HCT116 (cell line): ENCODE results near the gene FMOD. TPM values are rescaled to one million over a fixed set of nuclear protein-coding genes. Genes with fewer than 3 reads are reported as not detected.

Experiments used
- ATAC-seq: fragments of 200-7000 bp; cut with Tn5 transposase; 2 replicates; pipeline ENCODE4 v1.9.1; 2020; ENCODE audit warnings: mild to moderate bottlenecking, moderate library complexity
- BruUV-seq: library from RNA; stranded (reverse); fragments of 400-500 nt; replicated peaks from 2 replicates; lab custom pipeline; 2021; lab: Mats Ljungman, UMichigan
- CTCF ChIA-PET: fragments of 300-600 bp; sonication (Branson Sonifier 250); formaldehyde crosslinking; loops from one replicate; lab custom pipeline; 2021; ENCODE audit warnings: antibody characterized with exemption; lab: Charles Lee
- POLR2A ChIA-PET: fragments of 300-600, 350-600 bp; sonication (Branson Sonifier 250); formaldehyde crosslinking; loops from one replicate; lab custom pipeline; 2021; ENCODE audit warnings: antibody characterized with exemption; lab: Charles Lee
- RAD21 ChIA-PET, 2 experiments: fragments of 300-600 bp; sonication (Branson Sonifier 250); formaldehyde crosslinking; loops; one replicate each; lab custom pipeline; 2023; ENCODE audit warnings: low total read pairs in 2 of 2; ENCODE audit not compliant: uncharacterized antibody in 2 of 2, unreplicated experiment in 2 of 2, low non-redundant PET in 1 of 2; lab: Charles Lee
- DNase-seq: peaks from one replicate; pipeline ENCODE4 v3.0.0-alpha.2; 2010; ENCODE audit warnings: low read depth, low spot score
- H2AFZ ChIP-seq: fragments of 200-600 bp; shearing (Covaris generic), sonication (generic); 2 replicates; pipeline ENCODE4 v1.6.1; 2017; ENCODE audit warnings: low read depth, mixed run types, mixed read lengths, antibody characterized with exemption, low read length; ENCODE audit not compliant: poor library complexity, severe bottlenecking
- H3K27ac ChIP-seq: 2 replicates; pipeline ENCODE4 v1.5.1; 2012; ENCODE audit warnings: low read depth, low read length
- H3K27me3 ChIP-seq: fragments of 200-600 bp; sonication (generic); 2 replicates; pipeline ENCODE4 v1.6.1; 2016; ENCODE audit warnings: mixed run types, low read length, mixed read lengths; ENCODE audit not compliant: insufficient read depth
- H3K36me3 ChIP-seq, 2 experiments: fragments of 200-500 bp in 1 of 2; fragments of 200-600 bp in 1 of 2; sonication (Bioruptor generic) in 1 of 2; sonication (generic) in 1 of 2; 2 replicates each; pipeline versions ENCODE4 v1.5.1 to v1.6.1; 2014 to 2016; ENCODE audit warnings: low read length in 2 of 2, inconsistent platforms in 1 of 2, mixed read lengths in 1 of 2, mixed run types in 1 of 2; ENCODE audit not compliant: insufficient read depth in 2 of 2, control insufficient read depth in 1 of 2
- H3K4me1 ChIP-seq, 2 experiments: fragments of 200-600 bp in 1 of 2; sonication (generic) in 1 of 2; 2 replicates each; pipeline versions ENCODE4 v1.5.1 to v1.6.1; 2012 to 2017; ENCODE audit warnings: low read length in 2 of 2, inconsistent platforms in 1 of 2, mild to moderate bottlenecking in 1 of 2, mixed read lengths in 1 of 2, mixed run types in 1 of 2, moderate library complexity in 1 of 2; ENCODE audit not compliant: insufficient read depth in 2 of 2, control insufficient read depth in 1 of 2
- H3K4me2 ChIP-seq: fragments of 200-600 bp; sonication (generic); 2 replicates; pipeline ENCODE4 v1.6.1; 2017; ENCODE audit warnings: mixed run types, low read length, mixed read lengths
- H3K4me3 ChIP-seq, 2 experiments: fragments of 200-600 bp in 1 of 2; sonication (generic) in 1 of 2; replicated peaks in 1 of 2; 2 replicates each; pipeline ENCODE4 v1.5.1; 2011 to 2016; ENCODE audit warnings: low read length in 2 of 2, control low read depth in 1 of 2, low read depth in 1 of 2, mild to moderate bottlenecking in 1 of 2, mixed read lengths in 1 of 2, mixed run types in 1 of 2
- H3K79me2 ChIP-seq: fragments of 200-600 bp; sonication (generic); 2 replicates; pipeline ENCODE4 v1.6.1; 2017; ENCODE audit warnings: mild to moderate bottlenecking, mixed run types, low read length, moderate library complexity, mixed read lengths; ENCODE audit not compliant: insufficient read depth
- H3K9ac ChIP-seq: fragments of 200-600 bp; sonication (generic); 2 replicates; pipeline ENCODE4 v1.6.1; 2016; ENCODE audit warnings: low read length, mixed read lengths
- H3K9me2 ChIP-seq: fragments of 200-600 bp; sonication (generic), shearing (Covaris generic); 2 replicates; pipeline ENCODE4 v1.6.1; 2017; ENCODE audit warnings: mixed run types, mild to moderate bottlenecking, moderate library complexity; ENCODE audit not compliant: insufficient read depth
- H3K9me3 ChIP-seq, 2 experiments: fragments of 200-500 bp in 1 of 2; fragments of 200-600 bp in 1 of 2; sonication (Bioruptor generic) in 1 of 2; sonication (generic) in 1 of 2; 2 replicates each; pipeline ENCODE4 v1.6.1; 2014 to 2017; ENCODE audit warnings: low read length in 2 of 2, mixed read lengths in 2 of 2, inconsistent platforms in 1 of 2, low read depth in 1 of 2, mild to moderate bottlenecking in 1 of 2, mixed run types in 1 of 2, moderate library complexity in 1 of 2; ENCODE audit not compliant: control insufficient read depth in 1 of 2, insufficient read depth in 1 of 2
- H4K20me1 ChIP-seq: fragments of 200-600 bp; sonication (generic), shearing (Covaris generic); 2 replicates; pipeline ENCODE4 v1.6.1; 2017; ENCODE audit warnings: mixed run types, mild to moderate bottlenecking, moderate library complexity; ENCODE audit not compliant: insufficient read depth
- CEBPB ChIP-seq: IDR thresholded peaks from 2 replicates; pipeline ENCODE4 v1.6.1; 2012; ENCODE audit warnings: low read depth
- EGR1 ChIP-seq: IDR thresholded peaks from 2 replicates; pipeline ENCODE4 v1.6.1; 2012; ENCODE audit warnings: low read depth
- EZH2 ChIP-seq: fragments of 200-600 bp; sonication (generic); IDR thresholded peaks from 2 replicates; pipeline ENCODE4 v1.6.1; 2017; ENCODE audit warnings: antibody characterized with exemption, mixed run types
- JUND ChIP-seq: IDR thresholded peaks from 2 replicates; pipeline ENCODE4 v1.6.1; 2012
- POLR2A ChIP-seq: IDR thresholded peaks from 2 replicates; pipeline ENCODE4 v1.7.0; 2011; ENCODE audit warnings: borderline replicate concordance; ENCODE audit not compliant: insufficient read depth, insufficient read length; ENCODE audit errors: extremely low read depth
- POLR2AphosphoS5 ChIP-seq: IDR thresholded peaks from 2 replicates; pipeline ENCODE4 v1.6.1; 2011; ENCODE audit warnings: mild to moderate bottlenecking, low read depth, low read length, moderate library complexity
- SIN3A ChIP-seq: IDR thresholded peaks from 2 replicates; pipeline ENCODE4 v1.6.1; 2012; ENCODE audit warnings: low read depth
- SP1 ChIP-seq: IDR thresholded peaks from 2 replicates; pipeline ENCODE4 v1.6.1; 2012; ENCODE audit warnings: low read depth
- SRF ChIP-seq: IDR thresholded peaks from 2 replicates; pipeline ENCODE4 v1.6.1; 2012; ENCODE audit warnings: low read depth
- TCF7L2 ChIP-seq: IDR thresholded peaks from 2 replicates; pipeline ENCODE4 v1.7.0; 2011; ENCODE audit warnings: borderline replicate concordance, inconsistent platforms; ENCODE audit not compliant: insufficient read depth, insufficient read length; ENCODE audit errors: extremely low read depth
- ZFX ChIP-seq: fragments of 450-650 bp; IDR thresholded peaks from 2 replicates; pipeline ENCODE4 v1.6.1; 2017
- ZNF274 ChIP-seq: fragments of 200-500 bp; sonication (Bioruptor generic); IDR thresholded peaks from 2 replicates; pipeline ENCODE4 v1.6.1; 2014; ENCODE audit warnings: mild to moderate bottlenecking, low read depth, low read length, inconsistent platforms
- intact Hi-C: fragments of 100-400 bp; cut with micrococcal nuclease; formaldehyde crosslinking; loops from 2 replicates; pipeline ENCODE4 v1.10.0; 2022
- total RNA-seq: library from RNA; stranded (reverse); gene quantifications from one replicate; pipeline ENCODE4 v1.2.1, GENCODE V29; 2021; ENCODE audit not compliant: unreplicated experiment
- TF ChIP-seq, protein P1 (sequence below): IDR thresholded peaks from 2 replicates; pipeline ENCODE4 v1.6.1; 2012; ENCODE audit warnings: low read depth
- TF ChIP-seq, protein P2 (sequence below): IDR thresholded peaks from 2 replicates; pipeline ENCODE4 v1.6.1; 2012
- TF ChIP-seq, protein P3 (sequence below): IDR thresholded peaks from 2 replicates; pipeline ENCODE4 v1.6.1; 2012
- TF ChIP-seq, protein P4 (sequence below): IDR thresholded peaks from 2 replicates; pipeline ENCODE4 v1.6.1; 2011; ENCODE audit warnings: mild to moderate bottlenecking, low read length, moderate library complexity; ENCODE audit not compliant: insufficient replicate concordance; ENCODE audit errors: extremely low read depth

Gene FMOD
- total RNA-seq, 1 experiment from 2014 or later, result not detected

DNA sequence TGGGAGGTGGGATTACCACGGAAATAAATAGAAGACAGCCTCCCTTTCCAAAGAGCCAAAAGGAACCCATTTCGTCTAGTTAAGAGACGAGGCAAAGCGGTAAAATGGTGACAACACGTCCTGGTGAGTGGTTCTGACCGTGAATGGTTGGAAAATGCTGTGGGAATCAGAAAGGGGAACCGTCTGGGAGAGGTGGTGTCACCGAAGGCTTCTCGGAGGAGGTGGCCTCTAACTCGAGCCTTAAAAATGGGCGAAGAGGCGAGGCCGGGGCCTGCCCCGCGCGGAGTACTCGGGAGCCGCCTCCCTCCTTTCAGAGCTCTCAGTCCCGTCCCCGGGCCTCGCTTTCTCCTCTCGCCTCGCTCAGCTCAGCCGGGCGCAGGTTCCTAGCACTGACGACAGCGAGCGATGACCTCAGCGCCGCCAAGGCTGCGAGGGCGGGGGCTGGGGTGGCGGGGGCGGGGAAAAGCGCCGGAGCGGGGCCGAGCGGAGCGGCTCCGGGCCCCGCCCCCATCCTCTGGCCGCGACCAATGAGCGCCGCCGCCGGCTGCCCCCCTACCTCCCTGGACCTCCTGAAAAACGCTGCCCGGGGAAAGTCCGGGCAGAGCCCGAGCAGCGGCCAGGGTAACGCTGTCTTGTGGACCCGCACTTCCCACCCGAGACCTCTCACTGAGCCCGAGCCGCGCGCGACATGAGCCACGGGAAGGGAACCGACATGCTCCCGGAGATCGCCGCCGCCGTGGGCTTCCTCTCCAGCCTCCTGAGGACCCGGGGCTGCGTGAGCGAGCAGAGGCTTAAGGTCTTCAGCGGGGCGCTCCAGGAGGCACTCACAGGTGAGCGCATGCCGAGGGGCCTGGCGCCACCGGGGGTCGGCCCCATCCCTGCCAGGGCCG is 45.8 kb downstream of the FMOD start, which contains the start of gene BTG2:
TSS of gene BTG2 (plus strand) at position 601 of the 890 bp plus-strand sequence. CDS start at position 689, 88 bp downstream.
- Histone ChIP-seq H3K4me1 (peaks cover 12 to 29% of the 10 kb centered on the region in 2 experiments; a peak in 3 of 4 replicates), H3K27me3 (no peaks in the 10 kb centered on the region), H3K4me2 (peak within 1 kb of the TSS; percentile 75), H3K36me3 (peaks cover 0 to 9% of the 10 kb centered on the region in 2 experiments; a peak in 2 of 4 replicates), H3K9me2 (no peaks in the 10 kb centered on the region), H3K9me3 (no peaks in the 10 kb centered on the region), H4K20me1 (no peaks in the 10 kb centered on the region), H3K4me3 (peak within 1 kb of the TSS; percentile 89 to 97), H3K9ac (peak within 1 kb of the TSS; percentile 91), H3K79me2 (peaks cover 25% of the 10 kb centered on the region; the same call in 1 of the 2 replicates), H3K27ac (peak within 1 kb of the TSS; percentile 89), H2AFZ (peak within 1 kb of the TSS; percentile 79)
- ChIA-PET CTCF (interaction anchor here (0.6 to 2.5 kb wide), 3 partner anchors 32 to 221 kb away, joined by 3 to 8 read pairs (median 5); no protein-coding TSS in a partner anchor), RAD21 (no interaction called here), POLR2A (interaction anchor here (0.6 to 2.4 kb wide), 16 partner anchors 10 to 754 kb away, joined by 3 to 11 read pairs (median 3); partner anchors contain the start of gene PRELP)
- intact Hi-C loops, result no loop called here
- TSS peak; percentile 92 for BruUV-seq
- peak; percentile 89 for ATAC-seq
- DNase-seq, result peak; percentile 66
- TF ChIP-seq SP1, result no peak
- TF ChIP-seq, protein P1, sequence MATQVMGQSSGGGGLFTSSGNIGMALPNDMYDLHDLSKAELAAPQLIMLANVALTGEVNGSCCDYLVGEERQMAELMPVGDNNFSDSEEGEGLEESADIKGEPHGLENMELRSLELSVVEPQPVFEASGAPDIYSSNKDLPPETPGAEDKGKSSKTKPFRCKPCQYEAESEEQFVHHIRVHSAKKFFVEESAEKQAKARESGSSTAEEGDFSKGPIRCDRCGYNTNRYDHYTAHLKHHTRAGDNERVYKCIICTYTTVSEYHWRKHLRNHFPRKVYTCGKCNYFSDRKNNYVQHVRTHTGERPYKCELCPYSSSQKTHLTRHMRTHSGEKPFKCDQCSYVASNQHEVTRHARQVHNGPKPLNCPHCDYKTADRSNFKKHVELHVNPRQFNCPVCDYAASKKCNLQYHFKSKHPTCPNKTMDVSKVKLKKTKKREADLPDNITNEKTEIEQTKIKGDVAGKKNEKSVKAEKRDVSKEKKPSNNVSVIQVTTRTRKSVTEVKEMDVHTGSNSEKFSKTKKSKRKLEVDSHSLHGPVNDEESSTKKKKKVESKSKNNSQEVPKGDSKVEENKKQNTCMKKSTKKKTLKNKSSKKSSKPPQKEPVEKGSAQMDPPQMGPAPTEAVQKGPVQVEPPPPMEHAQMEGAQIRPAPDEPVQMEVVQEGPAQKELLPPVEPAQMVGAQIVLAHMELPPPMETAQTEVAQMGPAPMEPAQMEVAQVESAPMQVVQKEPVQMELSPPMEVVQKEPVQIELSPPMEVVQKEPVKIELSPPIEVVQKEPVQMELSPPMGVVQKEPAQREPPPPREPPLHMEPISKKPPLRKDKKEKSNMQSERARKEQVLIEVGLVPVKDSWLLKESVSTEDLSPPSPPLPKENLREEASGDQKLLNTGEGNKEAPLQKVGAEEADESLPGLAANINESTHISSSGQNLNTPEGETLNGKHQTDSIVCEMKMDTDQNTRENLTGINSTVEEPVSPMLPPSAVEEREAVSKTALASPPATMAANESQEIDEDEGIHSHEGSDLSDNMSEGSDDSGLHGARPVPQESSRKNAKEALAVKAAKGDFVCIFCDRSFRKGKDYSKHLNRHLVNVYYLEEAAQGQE, result no peak
- TF ChIP-seq, protein P2, sequence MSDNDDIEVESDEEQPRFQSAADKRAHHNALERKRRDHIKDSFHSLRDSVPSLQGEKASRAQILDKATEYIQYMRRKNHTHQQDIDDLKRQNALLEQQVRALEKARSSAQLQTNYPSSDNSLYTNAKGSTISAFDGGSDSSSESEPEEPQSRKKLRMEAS, result peak; percentile 15; the same call in 1 of the 2 replicates
- no peak for TF ChIP-seq EZH2
- TF ChIP-seq SRF, result no peak
- no peak for TF ChIP-seq CEBPB
- peak; percentile 100 for TF ChIP-seq POLR2AphosphoS5
- TF ChIP-seq SIN3A, result peak; percentile 86
- peak; percentile 39; the same call in 1 of the 2 replicates for TF ChIP-seq ZFX
- TF ChIP-seq POLR2A, result peak; percentile 98
- TF ChIP-seq, protein P3, sequence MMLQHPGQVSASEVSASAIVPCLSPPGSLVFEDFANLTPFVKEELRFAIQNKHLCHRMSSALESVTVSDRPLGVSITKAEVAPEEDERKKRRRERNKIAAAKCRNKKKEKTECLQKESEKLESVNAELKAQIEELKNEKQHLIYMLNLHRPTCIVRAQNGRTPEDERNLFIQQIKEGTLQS, result no peak
- no peak for TF ChIP-seq TCF7L2
- peak; percentile 54 for TF ChIP-seq EGR1
- no peak for TF ChIP-seq ZNF274
- peak; percentile 28; the same call in 1 of the 2 replicates for TF ChIP-seq JUND
- TF ChIP-seq, protein P4, sequence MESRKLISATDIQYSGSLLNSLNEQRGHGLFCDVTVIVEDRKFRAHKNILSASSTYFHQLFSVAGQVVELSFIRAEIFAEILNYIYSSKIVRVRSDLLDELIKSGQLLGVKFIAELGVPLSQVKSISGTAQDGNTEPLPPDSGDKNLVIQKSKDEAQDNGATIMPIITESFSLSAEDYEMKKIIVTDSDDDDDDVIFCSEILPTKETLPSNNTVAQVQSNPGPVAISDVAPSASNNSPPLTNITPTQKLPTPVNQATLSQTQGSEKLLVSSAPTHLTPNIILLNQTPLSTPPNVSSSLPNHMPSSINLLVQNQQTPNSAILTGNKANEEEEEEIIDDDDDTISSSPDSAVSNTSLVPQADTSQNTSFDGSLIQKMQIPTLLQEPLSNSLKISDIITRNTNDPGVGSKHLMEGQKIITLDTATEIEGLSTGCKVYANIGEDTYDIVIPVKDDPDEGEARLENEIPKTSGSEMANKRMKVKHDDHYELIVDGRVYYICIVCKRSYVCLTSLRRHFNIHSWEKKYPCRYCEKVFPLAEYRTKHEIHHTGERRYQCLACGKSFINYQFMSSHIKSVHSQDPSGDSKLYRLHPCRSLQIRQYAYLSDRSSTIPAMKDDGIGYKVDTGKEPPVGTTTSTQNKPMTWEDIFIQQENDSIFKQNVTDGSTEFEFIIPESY, result peak; percentile 10
